ENCODE data around the gene HCN4.

GRCh38 chr15:73286311-73286710 is 82.4 kb downstream of the HCN4 start:
- TF ChIP-seq EZH2 (IDR thresholded peaks at IDR 0.05; ENCODE audit: borderline replicate concordance) (no peak), CTCF (IDR thresholded peaks at IDR 0.05; ENCODE audit: poor library complexity) (no peak), EZH2phosphoT487 (IDR thresholded peaks at IDR 0.05; ENCODE audit: low read depth, severe bottlenecking, unreplicated experiment) (no peak)
